SJCRH30 (cell line): ENCODE data around the gene SCP2. TPM values are rescaled to one million over a fixed set of nuclear protein-coding genes. Genes with fewer than 3 reads are reported as not detected.

Experiments
- DNase-seq, 2 experiments: peaks; one replicate each; pipeline ENCODE4 v3.0.0-alpha.2; 2015 to 2020
- H3K27ac ChIP-seq: fragments of 250-450 bp; sonication (Bioruptor Pico); 2 replicates; pipeline ENCODE4 v1.5.1; 2020; ENCODE audit warnings: mild to moderate bottlenecking, moderate library complexity
- H3K27me3 ChIP-seq: fragments of 250-450 bp; sonication (Bioruptor Pico); 2 replicates; pipeline ENCODE4 v1.5.1; 2020; ENCODE audit warnings: mild to moderate bottlenecking, moderate library complexity
- H3K36me3 ChIP-seq: fragments of 250-450 bp; sonication (Bioruptor Pico); 2 replicates; pipeline ENCODE4 v1.5.1; 2020; ENCODE audit warnings: mild to moderate bottlenecking, moderate library complexity
- H3K4me1 ChIP-seq: fragments of 250-450 bp; sonication (Bioruptor Pico); 2 replicates; pipeline ENCODE4 v1.5.1; 2020; ENCODE audit warnings: mild to moderate bottlenecking, moderate library complexity
- H3K4me3 ChIP-seq: fragments of 250-450 bp; sonication (Bioruptor Pico); 2 replicates; pipeline ENCODE4 v1.5.1; 2020; ENCODE audit warnings: mild to moderate bottlenecking, moderate library complexity
- H3K9me3 ChIP-seq: fragments of 250-450 bp; sonication (Bioruptor Pico); replicated peaks from 2 replicates; pipeline ENCODE4 v1.5.1; 2020; ENCODE audit warnings: mild to moderate bottlenecking, moderate library complexity
- total RNA-seq: library from RNA; depleted of rRNA; stranded (reverse); fragments of >200 nt; shearing (Covaris generic); gene quantifications from 2 replicates; pipeline ENCODE4 v1.2.3, GENCODE V29; 2014

The SCP2 gene
- total RNA-seq, 1 experiment from 2014 or later, result 118 TPM

GRCh38 chr1:53022179-53022578, 95.1 kb downstream of the SCP2 start:
- no peak for DNase-seq
- Histone ChIP-seq H3K36me3 (no peaks in the 10 kb centered on the region), H3K27me3 (no peaks in the 10 kb centered on the region), H3K4me1 (no peaks in the 10 kb centered on the region), H3K27ac (no peak overlapping the region), H3K9me3 (no peaks in the 10 kb centered on the region), H3K4me3 (no peak overlapping the region)

- Histone ChIP-seq H3K4me1 (no peaks in the 10 kb centered on the region), H3K27me3 (no peaks in the 10 kb centered on the region), H3K36me3 (no peaks in the 10 kb centered on the region), H3K4me3 (no peak overlapping the region), H3K27ac (no peak overlapping the region), H3K9me3 (no peaks in the 10 kb centered on the region)
- DNase-seq, result no peak
Observed at GRCh38 chr1:53023546-53023945, 96.5 kb downstream of the SCP2 start.

- Histone ChIP-seq H3K9me3 (no peaks in the 10 kb centered on the region), H3K4me3 (no peak overlapping the region), H3K36me3 (no peaks in the 10 kb centered on the region), H3K27me3 (no peaks in the 10 kb centered on the region), H3K4me1 (no peaks in the 10 kb centered on the region), H3K27ac (no peak overlapping the region)
- no peak for DNase-seq
Observed at GRCh38 chr1:53024117-53024516, 97.0 kb downstream of the SCP2 start.

GRCh38 chr1:53025034-53025768, 98.1 kb downstream of the SCP2 start:
- H3K4me3 ChIP-seq, result no peak overlapping the region
- H3K27ac ChIP-seq, result no peak overlapping the region
- H3K4me1 ChIP-seq, result no peaks in the 10 kb centered on the region
- no peaks in the 10 kb centered on the region for H3K9me3 ChIP-seq
- no peaks in the 10 kb centered on the region for H3K27me3 ChIP-seq
- DNase-seq, result no peak
- 0 out of 2 replicates have a peak, but pooled peaks cover 4% of the 10 kb centered on the region for H3K36me3 ChIP-seq

GRCh38 chr1:53025769-53026112, 98.7 kb downstream of the SCP2 start:
- H3K27me3 ChIP-seq, result no peaks in the 10 kb centered on the region
- DNase-seq, result no peak
- no peaks in the 10 kb centered on the region for H3K9me3 ChIP-seq
- no peak overlapping the region for H3K27ac ChIP-seq
- H3K36me3 ChIP-seq, result 0 out of 2 replicates have a peak, but pooled peaks cover 4% of the 10 kb centered on the region
- H3K4me1 ChIP-seq, result no peaks in the 10 kb centered on the region
- H3K4me3 ChIP-seq, result no peak overlapping the region

- Histone ChIP-seq H3K36me3 (0 out of 2 replicates have a peak, but pooled peaks cover 4% of the 10 kb centered on the region), H3K9me3 (no peaks in the 10 kb centered on the region), H3K4me1 (no peaks in the 10 kb centered on the region), H3K27ac (no peak overlapping the region), H3K27me3 (no peaks in the 10 kb centered on the region), H3K4me3 (no peak overlapping the region)
- no peak for DNase-seq
Observed at GRCh38 chr1:53026254-53026653, 99.2 kb downstream of the SCP2 start.

GRCh38 chr1:53031732-53032131, 104.7 kb downstream of the SCP2 start:
- Histone ChIP-seq H3K4me1 (no peaks in the 10 kb centered on the region), H3K27ac (no peak overlapping the region), H3K9me3 (no peaks in the 10 kb centered on the region), H3K36me3 (0 out of 2 replicates have a peak, but pooled peaks cover 4% of the 10 kb centered on the region), H3K27me3 (no peaks in the 10 kb centered on the region), H3K4me3 (no peak overlapping the region)
- no peak for DNase-seq

GRCh38 chr1:53037159-53037558, 110.1 kb downstream of the SCP2 start:
- H3K4me3 ChIP-seq, result no peak overlapping the region
- H3K4me1 ChIP-seq, result no peaks in the 10 kb centered on the region
- no peak for DNase-seq
- H3K9me3 ChIP-seq, result no peaks in the 10 kb centered on the region
- H3K36me3 ChIP-seq, result peaks cover 11% of the 10 kb centered on the region; the same call in 1 of the 2 replicates
- H3K27me3 ChIP-seq, result no peaks in the 10 kb centered on the region
- no peak overlapping the region for H3K27ac ChIP-seq

GRCh38 chr1:53038566-53038965, 111.5 kb downstream of the SCP2 start:
- Histone ChIP-seq H3K4me3 (no peak overlapping the region), H3K4me1 (no peaks in the 10 kb centered on the region), H3K27me3 (no peaks in the 10 kb centered on the region), H3K36me3 (peaks cover 11% of the 10 kb centered on the region; the same call in 1 of the 2 replicates), H3K27ac (no peak overlapping the region), H3K9me3 (no peaks in the 10 kb centered on the region)
- no peak for DNase-seq

- peaks cover 16% of the 10 kb centered on the region; the same call in 1 of the 2 replicates for H3K36me3 ChIP-seq
- no peak overlapping the region for H3K27ac ChIP-seq
- no peaks in the 10 kb centered on the region for H3K9me3 ChIP-seq
- no peaks in the 10 kb centered on the region for H3K4me1 ChIP-seq
- no peak overlapping the region for H3K4me3 ChIP-seq
- no peak for DNase-seq
- H3K27me3 ChIP-seq, result no peaks in the 10 kb centered on the region
Observed at GRCh38 chr1:53043271-53043670, 116.2 kb downstream of the SCP2 start.

GRCh38 chr1:53044926-53045325, 117.8 kb downstream of the SCP2 start:
- Histone ChIP-seq H3K27ac (no peak overlapping the region), H3K4me3 (no peak overlapping the region), H3K4me1 (no peaks in the 10 kb centered on the region), H3K9me3 (no peaks in the 10 kb centered on the region), H3K36me3 (peaks cover 9% of the 10 kb centered on the region; the same call in 1 of the 2 replicates), H3K27me3 (no peaks in the 10 kb centered on the region)
- no peak for DNase-seq

GRCh38 chr1:53046930-53047329, 119.9 kb downstream of the SCP2 start:
- Histone ChIP-seq H3K27ac (no peak overlapping the region), H3K9me3 (no peaks in the 10 kb centered on the region), H3K4me3 (no peak overlapping the region), H3K4me1 (no peaks in the 10 kb centered on the region), H3K27me3 (no peaks in the 10 kb centered on the region), H3K36me3 (peaks cover 14% of the 10 kb centered on the region)
- DNase-seq, result no peak

- H3K36me3 ChIP-seq, result peaks cover 14% of the 10 kb centered on the region
- H3K27ac ChIP-seq, result no peak overlapping the region
- DNase-seq, result no peak
- H3K4me3 ChIP-seq, result no peak overlapping the region
- no peaks in the 10 kb centered on the region for H3K27me3 ChIP-seq
- H3K9me3 ChIP-seq, result no peaks in the 10 kb centered on the region
- H3K4me1 ChIP-seq, result no peaks in the 10 kb centered on the region
Observed at GRCh38 chr1:53047737-53048736, 121.0 kb downstream of the SCP2 start.

- Histone ChIP-seq H3K36me3 (peaks cover 18% of the 10 kb centered on the region), H3K4me3 (no peak overlapping the region), H3K4me1 (no peaks in the 10 kb centered on the region), H3K27ac (no peak overlapping the region), H3K27me3 (no peaks in the 10 kb centered on the region), H3K9me3 (no peaks in the 10 kb centered on the region)
- DNase-seq, result no peak
Observed at GRCh38 chr1:53048960-53049573, 122.0 kb downstream of the SCP2 start.

GRCh38 chr1:53049574-53049967, 122.5 kb downstream of the SCP2 start:
- no peaks in the 10 kb centered on the region for H3K27me3 ChIP-seq
- H3K4me3 ChIP-seq, result no peak overlapping the region
- no peaks in the 10 kb centered on the region for H3K9me3 ChIP-seq
- no peak overlapping the region for H3K27ac ChIP-seq
- DNase-seq, result no peak
- no peaks in the 10 kb centered on the region for H3K4me1 ChIP-seq
- peaks cover 17% of the 10 kb centered on the region for H3K36me3 ChIP-seq
